Upper lobe of right lung (tissue), 1 donor: ENCODE data around the gene HDGFL2. TPM values are rescaled to one million over a fixed set of nuclear protein-coding genes. Genes with fewer than 3 reads are reported as not detected.

Source experiments
- ATAC-seq: fragments of 200-7000 bp; cut with Tn5 transposase; one replicate; pipeline ENCODE4 v1.9.1; 2020; ENCODE audit warnings: mild to moderate bottlenecking, moderate library complexity
- DNase-seq: peaks from one replicate; pipeline ENCODE4 v3.0.0-alpha.2; 2020
- H3K27ac ChIP-seq: fragments of 200-600 bp; one replicate; pipeline ENCODE4 v1.8.0; 2022
- H3K27me3 ChIP-seq: fragments of 200-600 bp; one replicate; pipeline ENCODE4 v1.8.0; 2022; ENCODE audit warnings: mild to moderate bottlenecking
- H3K36me3 ChIP-seq: fragments of 200-600 bp; one replicate; pipeline ENCODE4 v1.8.0; 2022
- H3K4me1 ChIP-seq: fragments of 200-600 bp; one replicate; pipeline ENCODE4 v1.8.0; 2022
- H3K4me3 ChIP-seq: fragments of 200-600 bp; one replicate; pipeline ENCODE4 v1.8.0; 2022; ENCODE audit warnings: mild to moderate bottlenecking
- H3K9me3 ChIP-seq: fragments of 200-600 bp; one replicate; pipeline ENCODE4 v1.8.0; 2022
- CTCF ChIP-seq: fragments of 200-600 bp; IDR thresholded peaks from one replicate; pipeline ENCODE4 v1.8.0; 2022; ENCODE audit warnings: antibody characterized with exemption
- intact Hi-C: fragments of 100-400 bp; cut with DNase I; formaldehyde crosslinking; loops from one replicate; pipeline ENCODE4 v1.11.0; 2022
- total RNA-seq: library from RNA; stranded (reverse); fragmentation: NEBNext Ultra II Directional; extraction: Animal tissue kit (Norgen Biotek cat#: 25700); gene quantifications from one replicate; pipeline ENCODE4 v1.2.1, GENCODE V29; 2021
- donor health status: DM: no; HTN: yes; CAD: no; lungs with severe emphysema.

Gene HDGFL2
- total RNA-seq, 1 donor from 2014 or later = 30.6 TPM

GRCh38 chr19:4518345-4519171 lies 46.5 kb downstream of the HDGFL2 start, which contains the start of gene PLIN4:
TSS of gene PLIN4 (minus strand) at chr19:4518486. CDS start at chr19:4518272, 214 bp downstream.
- intact Hi-C loops = no loop called here
- no peak within 1 kb of the TSS for H3K4me3 ChIP-seq
- no peaks in the 10 kb centered on the region for H3K36me3 ChIP-seq
- H3K9me3 ChIP-seq = no peaks in the 10 kb centered on the region
- DNase-seq (no peak), ATAC-seq (peak; percentile 13)
- no peak for TF ChIP-seq CTCF
- no peaks in the 10 kb centered on the region for H3K27me3 ChIP-seq
- H3K27ac ChIP-seq = no peak within 1 kb of the TSS
- H3K4me1 ChIP-seq = no peaks in the 10 kb centered on the region

GRCh38 chr19:4519172-4519496 lies 47.0 kb downstream of the HDGFL2 start:
- no peak overlapping the region for H3K27ac ChIP-seq
- intact Hi-C loops = no loop called here
- no peak for DNase-seq

GRCh38 chr19:4519521-4520277 lies 47.6 kb downstream of the HDGFL2 start:
- H3K27ac ChIP-seq = no peak overlapping the region
- no peaks in the 10 kb centered on the region for H3K27me3 ChIP-seq
- no peak for TF ChIP-seq CTCF
- no peak for ATAC-seq
- H3K9me3 ChIP-seq = no peaks in the 10 kb centered on the region
- no peak for DNase-seq
- H3K4me1 ChIP-seq = no peaks in the 10 kb centered on the region
- intact Hi-C loops = no loop called here
- no peak overlapping the region for H3K4me3 ChIP-seq
- no peaks in the 10 kb centered on the region for H3K36me3 ChIP-seq

More at GRCh38 chr19:4519172-4519496, 47.0 kb downstream of the HDGFL2 start:
- Histone ChIP-seq H3K4me3 (no peak overlapping the region), H3K36me3 (no peaks in the 10 kb centered on the region), H3K27me3 (no peaks in the 10 kb centered on the region), H3K9me3 (no peaks in the 10 kb centered on the region), H3K4me1 (no peaks in the 10 kb centered on the region)
- ATAC-seq = no peak
- no peak for TF ChIP-seq CTCF

- no peaks in the 10 kb centered on the region for H3K36me3 ChIP-seq
- ATAC-seq (no peak), DNase-seq (no peak)
- intact Hi-C loops = no loop called here
- H3K4me1 ChIP-seq = no peaks in the 10 kb centered on the region
- TF ChIP-seq CTCF = no peak
- no peaks in the 10 kb centered on the region for H3K9me3 ChIP-seq
- H3K27me3 ChIP-seq = no peaks in the 10 kb centered on the region
- no peak overlapping the region for H3K27ac ChIP-seq
- H3K4me3 ChIP-seq = no peak overlapping the region
These were observed 49.2 kb downstream of the HDGFL2 start for GRCh38 chr19:4521170-4521887.

- ATAC-seq (no peak), DNase-seq (no peak)
- intact Hi-C loops = no loop called here
- Histone ChIP-seq H3K4me3 (no peak overlapping the region), H3K9me3 (no peaks in the 10 kb centered on the region), H3K4me1 (no peaks in the 10 kb centered on the region), H3K27ac (no peak overlapping the region), H3K27me3 (no peaks in the 10 kb centered on the region), H3K36me3 (no peaks in the 10 kb centered on the region)
- TF ChIP-seq CTCF = no peak
These were observed 49.8 kb downstream of the HDGFL2 start for GRCh38 chr19:4521888-4522242.
